Measurements from ENCODE around the gene ADPRS.

DNA sequence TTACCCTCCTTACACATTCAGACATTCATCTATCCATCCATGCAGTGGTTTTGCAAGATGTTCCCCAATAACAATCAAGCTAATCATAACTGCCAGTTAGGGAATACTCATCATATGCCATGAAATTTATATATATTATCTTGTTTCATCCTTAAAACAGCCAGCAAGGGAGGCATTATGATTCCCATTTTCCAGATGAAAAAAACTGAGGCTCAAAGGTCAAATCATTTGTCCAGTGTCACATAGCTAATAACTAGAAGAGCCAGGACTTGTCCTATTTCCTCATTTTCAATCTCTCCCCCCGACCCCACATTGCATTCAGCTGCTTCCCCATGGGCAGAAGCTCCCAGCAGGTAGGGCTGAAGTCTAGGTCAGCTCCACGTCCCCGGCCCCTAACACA, 43.3 kb downstream of the ADPRS start:
- TF ChIP-seq, protein P1, sequence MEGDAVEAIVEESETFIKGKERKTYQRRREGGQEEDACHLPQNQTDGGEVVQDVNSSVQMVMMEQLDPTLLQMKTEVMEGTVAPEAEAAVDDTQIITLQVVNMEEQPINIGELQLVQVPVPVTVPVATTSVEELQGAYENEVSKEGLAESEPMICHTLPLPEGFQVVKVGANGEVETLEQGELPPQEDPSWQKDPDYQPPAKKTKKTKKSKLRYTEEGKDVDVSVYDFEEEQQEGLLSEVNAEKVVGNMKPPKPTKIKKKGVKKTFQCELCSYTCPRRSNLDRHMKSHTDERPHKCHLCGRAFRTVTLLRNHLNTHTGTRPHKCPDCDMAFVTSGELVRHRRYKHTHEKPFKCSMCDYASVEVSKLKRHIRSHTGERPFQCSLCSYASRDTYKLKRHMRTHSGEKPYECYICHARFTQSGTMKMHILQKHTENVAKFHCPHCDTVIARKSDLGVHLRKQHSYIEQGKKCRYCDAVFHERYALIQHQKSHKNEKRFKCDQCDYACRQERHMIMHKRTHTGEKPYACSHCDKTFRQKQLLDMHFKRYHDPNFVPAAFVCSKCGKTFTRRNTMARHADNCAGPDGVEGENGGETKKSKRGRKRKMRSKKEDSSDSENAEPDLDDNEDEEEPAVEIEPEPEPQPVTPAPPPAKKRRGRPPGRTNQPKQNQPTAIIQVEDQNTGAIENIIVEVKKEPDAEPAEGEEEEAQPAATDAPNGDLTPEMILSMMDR (conservative IDR thresholded peaks at IDR 0.05; ENCODE audit: low read depth in 2 of 2), result no peak
- TF ChIP-seq POLR2AphosphoS5 (IDR thresholded peaks at IDR 0.05; ENCODE audit: low read depth) (no peak), EZH2phosphoT487 (IDR thresholded peaks at IDR 0.05; ENCODE audit: unreplicated experiment) (no peak), EZH2 (IDR thresholded peaks at IDR 0.05; ENCODE audit: low read depth, unreplicated experiment) (no peak), ZNF114 (CRISPR knock-in tag; IDR thresholded peaks at IDR 0.05) (no peak), CREB1 (CRISPR knock-in tag; IDR thresholded peaks at IDR 0.05; ENCODE audit: low read depth) (no peak), ZNF331 (CRISPR knock-in tag; IDR thresholded peaks at IDR 0.05; ENCODE audit: low read depth) (no peak), STAT1 (IDR thresholded peaks at IDR 0.05; ENCODE audit: unreplicated experiment) (no peak), JUNB (IDR thresholded peaks at IDR 0.05; ENCODE audit: unreplicated experiment) (no peak), NANOG (IDR thresholded peaks at IDR 0.05; ENCODE audit: borderline replicate concordance) (no peak)
- TF ChIP-seq, protein P2, sequence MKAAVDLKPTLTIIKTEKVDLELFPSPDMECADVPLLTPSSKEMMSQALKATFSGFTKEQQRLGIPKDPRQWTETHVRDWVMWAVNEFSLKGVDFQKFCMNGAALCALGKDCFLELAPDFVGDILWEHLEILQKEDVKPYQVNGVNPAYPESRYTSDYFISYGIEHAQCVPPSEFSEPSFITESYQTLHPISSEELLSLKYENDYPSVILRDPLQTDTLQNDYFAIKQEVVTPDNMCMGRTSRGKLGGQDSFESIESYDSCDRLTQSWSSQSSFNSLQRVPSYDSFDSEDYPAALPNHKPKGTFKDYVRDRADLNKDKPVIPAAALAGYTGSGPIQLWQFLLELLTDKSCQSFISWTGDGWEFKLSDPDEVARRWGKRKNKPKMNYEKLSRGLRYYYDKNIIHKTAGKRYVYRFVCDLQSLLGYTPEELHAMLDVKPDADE (IDR thresholded peaks at IDR 0.05), result no peak
- TF ChIP-seq, protein P3, sequence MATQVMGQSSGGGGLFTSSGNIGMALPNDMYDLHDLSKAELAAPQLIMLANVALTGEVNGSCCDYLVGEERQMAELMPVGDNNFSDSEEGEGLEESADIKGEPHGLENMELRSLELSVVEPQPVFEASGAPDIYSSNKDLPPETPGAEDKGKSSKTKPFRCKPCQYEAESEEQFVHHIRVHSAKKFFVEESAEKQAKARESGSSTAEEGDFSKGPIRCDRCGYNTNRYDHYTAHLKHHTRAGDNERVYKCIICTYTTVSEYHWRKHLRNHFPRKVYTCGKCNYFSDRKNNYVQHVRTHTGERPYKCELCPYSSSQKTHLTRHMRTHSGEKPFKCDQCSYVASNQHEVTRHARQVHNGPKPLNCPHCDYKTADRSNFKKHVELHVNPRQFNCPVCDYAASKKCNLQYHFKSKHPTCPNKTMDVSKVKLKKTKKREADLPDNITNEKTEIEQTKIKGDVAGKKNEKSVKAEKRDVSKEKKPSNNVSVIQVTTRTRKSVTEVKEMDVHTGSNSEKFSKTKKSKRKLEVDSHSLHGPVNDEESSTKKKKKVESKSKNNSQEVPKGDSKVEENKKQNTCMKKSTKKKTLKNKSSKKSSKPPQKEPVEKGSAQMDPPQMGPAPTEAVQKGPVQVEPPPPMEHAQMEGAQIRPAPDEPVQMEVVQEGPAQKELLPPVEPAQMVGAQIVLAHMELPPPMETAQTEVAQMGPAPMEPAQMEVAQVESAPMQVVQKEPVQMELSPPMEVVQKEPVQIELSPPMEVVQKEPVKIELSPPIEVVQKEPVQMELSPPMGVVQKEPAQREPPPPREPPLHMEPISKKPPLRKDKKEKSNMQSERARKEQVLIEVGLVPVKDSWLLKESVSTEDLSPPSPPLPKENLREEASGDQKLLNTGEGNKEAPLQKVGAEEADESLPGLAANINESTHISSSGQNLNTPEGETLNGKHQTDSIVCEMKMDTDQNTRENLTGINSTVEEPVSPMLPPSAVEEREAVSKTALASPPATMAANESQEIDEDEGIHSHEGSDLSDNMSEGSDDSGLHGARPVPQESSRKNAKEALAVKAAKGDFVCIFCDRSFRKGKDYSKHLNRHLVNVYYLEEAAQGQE (IDR thresholded peaks at IDR 0.05; ENCODE audit: unreplicated experiment), result no peak

Measured in GM23338 (cell line).